HCT116 (cell line): ENCODE data around the gene OR9G4. TPM values are rescaled to one million over a fixed set of nuclear protein-coding genes. Genes with fewer than 3 reads are reported as not detected.

ENCODE experiments used
- ATAC-seq: fragments of 200-7000 bp; cut with Tn5 transposase; 2 replicates; pipeline ENCODE4 v1.9.1; 2020; ENCODE audit warnings: mild to moderate bottlenecking, moderate library complexity
- BruUV-seq: library from RNA; stranded (reverse); fragments of 400-500 nt; replicated peaks from 2 replicates; lab custom pipeline; 2021; lab: Mats Ljungman, UMichigan
- CTCF ChIA-PET: fragments of 300-600 bp; sonication (Branson Sonifier 250); formaldehyde crosslinking; loops from one replicate; lab custom pipeline; 2021; ENCODE audit warnings: antibody characterized with exemption; lab: Charles Lee
- POLR2A ChIA-PET: fragments of 300-600, 350-600 bp; sonication (Branson Sonifier 250); formaldehyde crosslinking; loops from one replicate; lab custom pipeline; 2021; ENCODE audit warnings: antibody characterized with exemption; lab: Charles Lee
- RAD21 ChIA-PET, 2 experiments: fragments of 300-600 bp; sonication (Branson Sonifier 250); formaldehyde crosslinking; loops; one replicate each; lab custom pipeline; 2023; ENCODE audit warnings: low total read pairs in 2 of 2; ENCODE audit not compliant: uncharacterized antibody in 2 of 2, unreplicated experiment in 2 of 2, low non-redundant PET in 1 of 2; lab: Charles Lee
- DNase-seq: peaks from one replicate; pipeline ENCODE4 v3.0.0-alpha.2; 2010; ENCODE audit warnings: low read depth, low spot score
- H2AFZ ChIP-seq: fragments of 200-600 bp; shearing (Covaris generic), sonication (generic); 2 replicates; pipeline ENCODE4 v1.6.1; 2017; ENCODE audit warnings: low read depth, mixed run types, mixed read lengths, antibody characterized with exemption, low read length; ENCODE audit not compliant: poor library complexity, severe bottlenecking
- H3K27ac ChIP-seq: 2 replicates; pipeline ENCODE4 v1.5.1; 2012; ENCODE audit warnings: low read depth, low read length
- H3K27me3 ChIP-seq: fragments of 200-600 bp; sonication (generic); 2 replicates; pipeline ENCODE4 v1.6.1; 2016; ENCODE audit warnings: mixed run types, low read length, mixed read lengths; ENCODE audit not compliant: insufficient read depth
- H3K36me3 ChIP-seq, 2 experiments: fragments of 200-500 bp in 1 of 2; fragments of 200-600 bp in 1 of 2; sonication (Bioruptor generic) in 1 of 2; sonication (generic) in 1 of 2; 2 replicates each; pipeline versions ENCODE4 v1.5.1 to v1.6.1; 2014 to 2016; ENCODE audit warnings: low read length in 2 of 2, inconsistent platforms in 1 of 2, mixed read lengths in 1 of 2, mixed run types in 1 of 2; ENCODE audit not compliant: insufficient read depth in 2 of 2, control insufficient read depth in 1 of 2
- H3K4me1 ChIP-seq, 2 experiments: fragments of 200-600 bp in 1 of 2; sonication (generic) in 1 of 2; 2 replicates each; pipeline versions ENCODE4 v1.5.1 to v1.6.1; 2012 to 2017; ENCODE audit warnings: low read length in 2 of 2, inconsistent platforms in 1 of 2, mild to moderate bottlenecking in 1 of 2, mixed read lengths in 1 of 2, mixed run types in 1 of 2, moderate library complexity in 1 of 2; ENCODE audit not compliant: insufficient read depth in 2 of 2, control insufficient read depth in 1 of 2
- H3K4me2 ChIP-seq: fragments of 200-600 bp; sonication (generic); 2 replicates; pipeline ENCODE4 v1.6.1; 2017; ENCODE audit warnings: mixed run types, low read length, mixed read lengths
- H3K4me3 ChIP-seq, 2 experiments: fragments of 200-600 bp in 1 of 2; sonication (generic) in 1 of 2; replicated peaks in 1 of 2; 2 replicates each; pipeline ENCODE4 v1.5.1; 2011 to 2016; ENCODE audit warnings: low read length in 2 of 2, control low read depth in 1 of 2, low read depth in 1 of 2, mild to moderate bottlenecking in 1 of 2, mixed read lengths in 1 of 2, mixed run types in 1 of 2
- H3K79me2 ChIP-seq: fragments of 200-600 bp; sonication (generic); 2 replicates; pipeline ENCODE4 v1.6.1; 2017; ENCODE audit warnings: mild to moderate bottlenecking, mixed run types, low read length, moderate library complexity, mixed read lengths; ENCODE audit not compliant: insufficient read depth
- H3K9ac ChIP-seq: fragments of 200-600 bp; sonication (generic); 2 replicates; pipeline ENCODE4 v1.6.1; 2016; ENCODE audit warnings: low read length, mixed read lengths
- H3K9me2 ChIP-seq: fragments of 200-600 bp; sonication (generic), shearing (Covaris generic); 2 replicates; pipeline ENCODE4 v1.6.1; 2017; ENCODE audit warnings: mixed run types, mild to moderate bottlenecking, moderate library complexity; ENCODE audit not compliant: insufficient read depth
- H3K9me3 ChIP-seq, 2 experiments: fragments of 200-500 bp in 1 of 2; fragments of 200-600 bp in 1 of 2; sonication (Bioruptor generic) in 1 of 2; sonication (generic) in 1 of 2; 2 replicates each; pipeline ENCODE4 v1.6.1; 2014 to 2017; ENCODE audit warnings: low read length in 2 of 2, mixed read lengths in 2 of 2, inconsistent platforms in 1 of 2, low read depth in 1 of 2, mild to moderate bottlenecking in 1 of 2, mixed run types in 1 of 2, moderate library complexity in 1 of 2; ENCODE audit not compliant: control insufficient read depth in 1 of 2, insufficient read depth in 1 of 2
- H4K20me1 ChIP-seq: fragments of 200-600 bp; sonication (generic), shearing (Covaris generic); 2 replicates; pipeline ENCODE4 v1.6.1; 2017; ENCODE audit warnings: mixed run types, mild to moderate bottlenecking, moderate library complexity; ENCODE audit not compliant: insufficient read depth
- FOSL1 ChIP-seq: IDR thresholded peaks from 2 replicates; pipeline ENCODE4 v1.6.1; 2012; ENCODE audit warnings: low read depth
- intact Hi-C: fragments of 100-400 bp; cut with micrococcal nuclease; formaldehyde crosslinking; loops from 2 replicates; pipeline ENCODE4 v1.10.0; 2022
- total RNA-seq: library from RNA; stranded (reverse); gene quantifications from one replicate; pipeline ENCODE4 v1.2.1, GENCODE V29; 2021; ENCODE audit not compliant: unreplicated experiment
- TF ChIP-seq, protein P1 (sequence below): IDR thresholded peaks from 2 replicates; pipeline ENCODE4 v1.6.1; 2011; ENCODE audit warnings: mild to moderate bottlenecking, low read length, moderate library complexity; ENCODE audit not compliant: insufficient replicate concordance; ENCODE audit errors: extremely low read depth

OR9G4 gene
- total RNA-seq, 1 experiment from 2014 or later: not detected

DNA sequence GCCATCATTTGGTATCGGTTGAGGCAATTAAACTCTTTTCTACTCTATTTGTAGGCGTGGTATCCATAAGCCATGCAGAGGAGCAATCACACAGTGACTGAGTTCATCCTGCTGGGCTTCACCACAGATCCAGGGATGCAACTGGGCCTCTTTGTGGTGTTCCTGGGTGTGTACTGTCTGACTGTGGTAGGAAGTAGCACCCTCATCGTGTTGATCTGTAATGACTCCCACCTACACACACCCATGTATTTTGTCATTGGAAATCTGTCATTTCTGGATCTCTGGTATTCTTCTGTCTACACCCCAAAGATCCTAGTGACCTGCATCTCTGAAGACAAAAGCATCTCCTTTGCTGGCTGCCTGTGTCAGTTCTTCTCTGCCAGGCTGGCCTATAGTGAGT, 8.4 kb downstream of the OR9G4 start:
- ATAC-seq: no peak
- ChIA-PET POLR2A (no interaction called here), CTCF (no interaction called here), RAD21 (no interaction called here)
- DNase-seq: no peak
- H3K79me2 ChIP-seq: no peaks in the 10 kb centered on the region
- no peaks in the 10 kb centered on the region for H3K36me3 ChIP-seq
- TF ChIP-seq, protein P1, sequence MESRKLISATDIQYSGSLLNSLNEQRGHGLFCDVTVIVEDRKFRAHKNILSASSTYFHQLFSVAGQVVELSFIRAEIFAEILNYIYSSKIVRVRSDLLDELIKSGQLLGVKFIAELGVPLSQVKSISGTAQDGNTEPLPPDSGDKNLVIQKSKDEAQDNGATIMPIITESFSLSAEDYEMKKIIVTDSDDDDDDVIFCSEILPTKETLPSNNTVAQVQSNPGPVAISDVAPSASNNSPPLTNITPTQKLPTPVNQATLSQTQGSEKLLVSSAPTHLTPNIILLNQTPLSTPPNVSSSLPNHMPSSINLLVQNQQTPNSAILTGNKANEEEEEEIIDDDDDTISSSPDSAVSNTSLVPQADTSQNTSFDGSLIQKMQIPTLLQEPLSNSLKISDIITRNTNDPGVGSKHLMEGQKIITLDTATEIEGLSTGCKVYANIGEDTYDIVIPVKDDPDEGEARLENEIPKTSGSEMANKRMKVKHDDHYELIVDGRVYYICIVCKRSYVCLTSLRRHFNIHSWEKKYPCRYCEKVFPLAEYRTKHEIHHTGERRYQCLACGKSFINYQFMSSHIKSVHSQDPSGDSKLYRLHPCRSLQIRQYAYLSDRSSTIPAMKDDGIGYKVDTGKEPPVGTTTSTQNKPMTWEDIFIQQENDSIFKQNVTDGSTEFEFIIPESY: no peak
- no peak overlapping the region for H2AFZ ChIP-seq
- H3K27ac ChIP-seq: no peak overlapping the region
- no peaks in the 10 kb centered on the region for H4K20me1 ChIP-seq
- no peak overlapping the region for H3K9ac ChIP-seq
- BruUV-seq: no TSS peak
- no peaks in the 10 kb centered on the region for H3K9me2 ChIP-seq
- no peaks in the 10 kb centered on the region for H3K27me3 ChIP-seq
- H3K4me1 ChIP-seq: no peaks in the 10 kb centered on the region
- H3K4me2 ChIP-seq: no peak overlapping the region
- intact Hi-C loops: no loop called here
- no peak overlapping the region for H3K4me3 ChIP-seq
- H3K9me3 ChIP-seq: peaks cover 16 to 23% of the 10 kb centered on the region in 2 experiments; a peak in 2 of 4 replicates

DNA sequence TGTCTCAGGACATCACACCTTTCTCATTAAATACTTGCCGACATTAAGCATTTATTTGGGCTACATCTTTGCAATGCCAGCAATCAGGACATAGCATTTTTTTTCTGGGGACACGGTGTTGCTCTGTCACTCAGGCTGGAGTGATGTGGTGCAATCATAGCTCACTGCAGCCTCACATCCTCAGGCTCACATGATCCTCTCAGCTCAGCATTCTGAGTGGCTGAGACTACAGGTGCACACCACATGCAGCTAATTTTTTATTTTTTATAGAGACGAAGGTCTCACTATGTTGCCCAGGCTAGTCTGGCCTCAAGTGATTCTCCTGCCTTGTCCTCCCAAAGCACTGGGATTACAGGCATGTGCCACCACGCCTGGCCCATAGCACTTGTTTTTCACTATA, 28.0 kb downstream of the OR9G4 start:
- H3K27ac ChIP-seq: no peak overlapping the region
- H3K4me1 ChIP-seq: no peaks in the 10 kb centered on the region
- H4K20me1 ChIP-seq: no peaks in the 10 kb centered on the region
- no peak for ATAC-seq
- DNase-seq: no peak
- intact Hi-C loops: no loop called here
- no peaks in the 10 kb centered on the region for H3K36me3 ChIP-seq
- H3K4me3 ChIP-seq: no peak overlapping the region
- no TSS peak for BruUV-seq
- no peaks in the 10 kb centered on the region for H3K79me2 ChIP-seq
- no peak for TF ChIP-seq FOSL1
- TF ChIP-seq, all 23 proteins: peak for 0
- H2AFZ ChIP-seq: no peak overlapping the region
- no peaks in the 10 kb centered on the region for H3K9me2 ChIP-seq
- CTCF ChIA-PET: no interaction called here
- RAD21 ChIA-PET: no interaction called here
- H3K9me3 ChIP-seq: peaks cover 4 to 5% of the 10 kb centered on the region in 2 experiments; a peak in 2 of 4 replicates
- no peak overlapping the region for H3K4me2 ChIP-seq
- H3K27me3 ChIP-seq: no peaks in the 10 kb centered on the region
- no peak overlapping the region for H3K9ac ChIP-seq
- POLR2A ChIA-PET: no interaction called here
